ENCODE results near the gene KLHL20. TPM values are rescaled to one million over a fixed set of nuclear protein-coding genes. Genes with fewer than 3 reads are reported as not detected.
"Not testable (repeated sequence)": the region's sequence is repeated elsewhere in the genome, so short reads cannot be mapped to it uniquely, and the experiment has no call there.

Gene KLHL20, protein sequence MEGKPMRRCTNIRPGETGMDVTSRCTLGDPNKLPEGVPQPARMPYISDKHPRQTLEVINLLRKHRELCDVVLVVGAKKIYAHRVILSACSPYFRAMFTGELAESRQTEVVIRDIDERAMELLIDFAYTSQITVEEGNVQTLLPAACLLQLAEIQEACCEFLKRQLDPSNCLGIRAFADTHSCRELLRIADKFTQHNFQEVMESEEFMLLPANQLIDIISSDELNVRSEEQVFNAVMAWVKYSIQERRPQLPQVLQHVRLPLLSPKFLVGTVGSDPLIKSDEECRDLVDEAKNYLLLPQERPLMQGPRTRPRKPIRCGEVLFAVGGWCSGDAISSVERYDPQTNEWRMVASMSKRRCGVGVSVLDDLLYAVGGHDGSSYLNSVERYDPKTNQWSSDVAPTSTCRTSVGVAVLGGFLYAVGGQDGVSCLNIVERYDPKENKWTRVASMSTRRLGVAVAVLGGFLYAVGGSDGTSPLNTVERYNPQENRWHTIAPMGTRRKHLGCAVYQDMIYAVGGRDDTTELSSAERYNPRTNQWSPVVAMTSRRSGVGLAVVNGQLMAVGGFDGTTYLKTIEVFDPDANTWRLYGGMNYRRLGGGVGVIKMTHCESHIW
- total RNA-seq (ENCODE audit: low replicate concordance): 16.9 and 30.6 TPM in 2 replicates

DNA sequence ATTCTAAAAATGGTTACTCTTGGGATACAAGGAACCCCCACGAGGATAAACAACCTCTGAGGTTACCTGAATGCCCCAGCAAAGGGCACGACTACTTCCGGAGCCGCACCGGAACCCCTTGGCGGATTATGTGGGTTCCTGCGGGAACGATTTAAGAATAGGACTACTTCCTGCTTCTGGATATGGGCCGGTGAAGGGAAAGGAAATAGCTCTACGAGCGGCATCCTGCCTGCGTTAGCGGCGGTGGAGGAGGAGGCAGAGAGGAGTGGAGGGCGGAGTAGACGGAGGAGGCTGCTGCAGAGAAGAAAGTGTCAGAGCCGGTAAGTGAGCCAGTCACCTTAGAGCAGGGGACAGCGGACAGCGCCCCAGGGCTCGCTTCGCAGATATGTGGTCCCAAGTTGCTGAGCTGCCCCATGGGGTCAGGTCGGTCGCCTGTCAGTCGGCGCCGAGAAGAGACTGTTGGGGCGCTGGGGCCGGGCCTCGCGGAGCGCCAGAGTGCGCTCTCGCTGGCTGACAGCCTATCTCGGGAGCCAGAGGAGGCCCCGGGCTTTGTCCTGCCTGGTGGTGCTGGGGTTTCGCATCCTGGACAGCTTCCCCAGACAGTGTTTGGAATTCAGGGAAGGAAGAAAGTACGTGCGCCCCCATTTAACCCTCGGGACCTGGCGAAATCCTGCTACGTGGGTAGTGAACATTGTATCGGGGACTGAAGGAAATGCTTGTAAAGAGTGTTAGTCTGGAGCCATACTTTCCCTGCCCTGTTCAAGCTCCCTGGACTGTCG is at the start of gene KLHL20:
KLHL20 (plus strand) TSS at position 223 of the 779 bp plus-strand sequence. CDS start 1,063 bp downstream, outside the sequence.
- TF ChIP-seq CTCF (IDR thresholded peaks at IDR 0.05; ENCODE audit: insufficient read depth, low read length): no peak
- peak; percentile 94 for DNase-seq (ENCODE audit: low read depth)
- peak within 1 kb of the TSS; percentile 90 for H3K4me3 ChIP-seq (ENCODE audit: low read depth, low read length)

GRCh38 chr1:173666646-173667045 is 48.1 kb upstream of the KLHL20 start:
- no peak overlapping the region for H3K4me3 ChIP-seq (ENCODE audit: low read depth, low read length)
- no peak for TF ChIP-seq CTCF (IDR thresholded peaks at IDR 0.05; ENCODE audit: insufficient read depth, low read length)
- DNase-seq (ENCODE audit: low read depth): no peak

GRCh38 chr1:173669491-173669941 is 45.3 kb upstream of the KLHL20 start, which contains the start of gene ANKRD45:
Gene ANKRD45 (minus strand): TSS chr1:173669851. CDS start chr1:173659418, 10,433 bp downstream.
- TF ChIP-seq CTCF (IDR thresholded peaks at IDR 0.05; ENCODE audit: insufficient read depth, low read length): no peak
- DNase-seq (ENCODE audit: low read depth): peak; percentile 22
- H3K4me3 ChIP-seq (ENCODE audit: low read depth, low read length): peak within 1 kb of the TSS; percentile 55

GRCh38 chr1:173674496-173674895 is 40.3 kb upstream of the KLHL20 start:
- H3K4me3 ChIP-seq (ENCODE audit: low read depth, low read length); DNase-seq (ENCODE audit: low read depth): not testable (repeated sequence)

DNA sequence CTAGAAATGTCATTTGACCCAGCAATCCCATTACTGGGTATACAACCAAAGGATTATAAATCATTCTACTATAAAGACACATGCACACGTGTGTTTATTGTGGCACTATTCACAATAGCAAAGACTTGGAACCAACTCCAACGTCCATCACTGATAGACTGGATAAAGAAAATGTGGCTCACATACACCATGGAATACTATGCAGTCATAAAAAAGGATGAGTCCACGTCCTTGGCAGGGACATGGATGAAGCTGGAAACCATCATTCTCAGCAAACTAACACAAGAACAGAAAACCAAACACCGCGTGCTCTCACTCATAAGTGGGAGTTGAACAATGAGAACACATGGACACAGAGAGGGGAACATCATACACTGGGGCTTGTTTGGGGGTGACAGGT is 34.6 kb upstream of the KLHL20 start:
- not testable (repeated sequence) for DNase-seq (ENCODE audit: low read depth); H3K4me3 ChIP-seq (ENCODE audit: low read depth, low read length)

- no peak for TF ChIP-seq CTCF (IDR thresholded peaks at IDR 0.05; ENCODE audit: insufficient read depth, low read length)
- H3K4me3 ChIP-seq (ENCODE audit: low read depth, low read length): no peak overlapping the region
- DNase-seq (ENCODE audit: low read depth): no peak
Measured at GRCh38 chr1:173682184-173682583, 32.6 kb upstream of the KLHL20 start.

DNA sequence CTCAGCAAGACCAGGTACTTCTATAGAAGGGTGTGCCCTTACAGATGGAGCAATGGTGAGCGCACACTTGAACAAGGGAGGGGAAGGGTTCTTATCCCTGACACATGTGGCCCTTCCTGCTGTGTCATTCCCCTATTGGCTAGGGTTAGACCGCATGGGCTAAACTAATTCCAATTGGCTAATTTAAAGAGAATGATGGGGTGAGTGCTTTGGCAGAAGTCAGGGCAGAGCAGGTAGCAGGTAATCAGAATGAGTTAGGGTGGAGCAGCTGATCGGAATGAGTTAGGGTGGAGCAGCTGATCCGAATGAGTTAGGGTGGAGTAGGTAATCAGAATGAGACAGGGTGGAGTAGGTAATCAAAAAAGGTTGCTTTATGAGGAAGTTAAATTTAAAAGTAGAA is 30.9 kb upstream of the KLHL20 start:
- DNase-seq (ENCODE audit: low read depth); H3K4me3 ChIP-seq (ENCODE audit: low read depth, low read length): not testable (repeated sequence)

DNA sequence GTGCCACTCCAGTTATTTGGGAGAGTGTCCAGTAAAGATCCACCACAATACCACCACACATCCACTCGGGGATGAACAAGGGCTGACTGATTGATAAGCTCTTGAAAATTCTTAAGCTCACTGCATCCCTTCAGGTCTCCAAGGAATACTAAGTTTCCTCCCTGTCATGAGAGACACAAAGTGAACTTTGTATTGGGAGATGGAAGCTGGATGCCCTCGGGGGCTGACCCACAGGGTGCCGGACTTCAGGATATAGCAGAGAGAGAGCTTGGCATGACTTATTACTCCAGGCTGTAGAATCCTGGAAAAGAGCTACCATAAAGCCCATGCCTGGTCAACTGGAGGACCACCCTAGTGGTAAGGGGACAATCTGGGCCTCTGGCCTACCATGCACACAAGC is 29.7 kb upstream of the KLHL20 start:
- DNase-seq (ENCODE audit: low read depth); H3K4me3 ChIP-seq (ENCODE audit: low read depth, low read length): not testable (repeated sequence)
